Purkinje cell (primary cell): ENCODE measurements around the gene HDLBP. TPM values are rescaled to one million over a fixed set of nuclear protein-coding genes. Genes with fewer than 3 reads are reported as not detected.

ENCODE experiments used
- polyA plus RNA-seq: library from polyadenylated mRNA; unstranded; fragments of >200 nt; fragmentation: Nextera tagmentation; gene quantifications from 2 replicates; pipeline ENCODE4 v1.2.1, GENCODE V29; 2014

HDLBP gene, protein sequence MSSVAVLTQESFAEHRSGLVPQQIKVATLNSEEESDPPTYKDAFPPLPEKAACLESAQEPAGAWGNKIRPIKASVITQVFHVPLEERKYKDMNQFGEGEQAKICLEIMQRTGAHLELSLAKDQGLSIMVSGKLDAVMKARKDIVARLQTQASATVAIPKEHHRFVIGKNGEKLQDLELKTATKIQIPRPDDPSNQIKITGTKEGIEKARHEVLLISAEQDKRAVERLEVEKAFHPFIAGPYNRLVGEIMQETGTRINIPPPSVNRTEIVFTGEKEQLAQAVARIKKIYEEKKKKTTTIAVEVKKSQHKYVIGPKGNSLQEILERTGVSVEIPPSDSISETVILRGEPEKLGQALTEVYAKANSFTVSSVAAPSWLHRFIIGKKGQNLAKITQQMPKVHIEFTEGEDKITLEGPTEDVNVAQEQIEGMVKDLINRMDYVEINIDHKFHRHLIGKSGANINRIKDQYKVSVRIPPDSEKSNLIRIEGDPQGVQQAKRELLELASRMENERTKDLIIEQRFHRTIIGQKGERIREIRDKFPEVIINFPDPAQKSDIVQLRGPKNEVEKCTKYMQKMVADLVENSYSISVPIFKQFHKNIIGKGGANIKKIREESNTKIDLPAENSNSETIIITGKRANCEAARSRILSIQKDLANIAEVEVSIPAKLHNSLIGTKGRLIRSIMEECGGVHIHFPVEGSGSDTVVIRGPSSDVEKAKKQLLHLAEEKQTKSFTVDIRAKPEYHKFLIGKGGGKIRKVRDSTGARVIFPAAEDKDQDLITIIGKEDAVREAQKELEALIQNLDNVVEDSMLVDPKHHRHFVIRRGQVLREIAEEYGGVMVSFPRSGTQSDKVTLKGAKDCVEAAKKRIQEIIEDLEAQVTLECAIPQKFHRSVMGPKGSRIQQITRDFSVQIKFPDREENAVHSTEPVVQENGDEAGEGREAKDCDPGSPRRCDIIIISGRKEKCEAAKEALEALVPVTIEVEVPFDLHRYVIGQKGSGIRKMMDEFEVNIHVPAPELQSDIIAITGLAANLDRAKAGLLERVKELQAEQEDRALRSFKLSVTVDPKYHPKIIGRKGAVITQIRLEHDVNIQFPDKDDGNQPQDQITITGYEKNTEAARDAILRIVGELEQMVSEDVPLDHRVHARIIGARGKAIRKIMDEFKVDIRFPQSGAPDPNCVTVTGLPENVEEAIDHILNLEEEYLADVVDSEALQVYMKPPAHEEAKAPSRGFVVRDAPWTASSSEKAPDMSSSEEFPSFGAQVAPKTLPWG (N-terminal part only)
- 222 and 282 TPM in 2 replicates for polyA plus RNA-seq

DNA sequence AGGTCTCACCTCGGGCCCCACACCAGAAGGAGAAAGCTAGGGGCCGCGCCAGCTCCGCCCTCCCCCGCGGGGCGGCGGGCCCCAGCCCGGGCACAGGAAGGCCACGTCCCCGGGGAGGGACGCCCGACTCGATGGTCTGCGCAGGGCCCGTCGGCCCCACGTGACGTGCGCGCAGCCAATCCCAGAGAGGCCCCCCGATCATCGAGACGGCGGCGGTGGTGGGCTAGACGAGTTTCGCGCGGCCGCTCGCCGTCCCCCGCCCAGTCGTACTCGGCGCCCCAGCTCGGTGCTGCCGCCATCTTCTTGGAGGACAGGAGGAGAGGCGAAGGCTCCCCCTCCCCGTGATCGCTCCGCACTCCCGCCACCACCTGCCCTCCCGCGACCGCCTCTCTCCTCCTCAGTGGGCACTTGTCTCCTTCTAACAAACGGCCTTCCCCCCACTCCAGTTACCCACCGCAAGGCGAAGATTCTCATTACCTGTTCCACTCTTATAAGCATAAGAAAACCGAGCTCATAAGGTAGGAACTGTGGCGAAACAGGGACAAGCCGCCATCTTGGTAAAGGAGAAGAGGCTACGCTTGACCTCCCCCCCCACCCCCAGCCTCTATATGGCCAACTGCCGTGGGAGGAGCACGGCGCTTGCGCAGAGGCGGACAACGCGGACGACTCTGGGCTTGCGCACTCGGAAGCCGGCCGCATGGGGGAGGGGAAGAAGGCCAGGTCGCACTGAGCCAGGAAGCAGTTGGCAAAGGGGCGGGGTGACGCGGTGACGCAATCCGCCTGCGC, at the start of gene HDLBP:
HDLBP (minus strand) TSS at position 580 of the 786 bp plus-strand sequence. CDS start 48,803 bp downstream, outside the sequence.

GRCh38 chr2:241355983-241356870, 40.8 kb upstream of the HDLBP start, which contains the start of gene FARP2:
TSS of gene FARP2 (plus strand) at chr2:241356285. CDS start at chr2:241373108, 16,823 bp downstream.

DNA sequence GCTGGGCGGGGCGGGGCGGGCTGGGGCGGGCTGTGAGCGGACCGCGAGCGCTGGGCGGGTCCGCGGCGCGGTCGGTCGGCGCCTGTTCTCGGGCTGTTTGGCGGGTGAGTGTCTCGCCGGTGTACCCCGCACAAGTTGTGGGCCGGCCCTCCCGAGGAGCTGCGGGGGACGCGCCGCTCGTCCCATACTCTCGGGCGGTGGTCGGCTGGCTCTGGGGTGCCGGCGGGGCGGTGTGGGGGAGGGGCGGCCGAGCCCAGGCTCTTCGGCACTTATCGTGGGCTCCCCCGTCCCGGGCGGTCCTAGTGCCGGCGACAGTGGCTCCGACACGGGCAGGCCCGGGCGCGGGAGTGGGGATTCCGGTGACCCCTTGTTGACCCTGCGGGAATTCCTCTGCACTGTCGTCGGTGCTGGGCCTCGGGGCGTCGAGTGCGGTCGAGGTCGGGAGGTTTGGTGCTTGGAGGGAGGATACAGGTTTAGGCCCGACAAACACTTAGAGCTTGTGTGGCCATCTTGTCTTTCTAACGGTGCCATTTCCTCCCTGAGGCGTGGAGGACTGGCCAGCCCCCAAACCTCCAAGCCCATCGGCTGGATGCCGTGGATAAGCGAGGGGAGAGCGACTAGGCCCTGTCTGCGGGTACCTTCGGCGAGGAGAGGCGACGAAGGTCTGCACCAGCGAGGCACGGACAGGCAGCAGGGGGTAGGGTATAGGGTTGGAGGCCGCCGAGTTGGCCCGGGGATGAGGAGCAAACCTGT, 583 bp upstream of the HDLBP start, which contains the start of gene SEPTIN2:
SEPTIN2 (plus strand) TSS at position 47 of the 753 bp plus-strand sequence. CDS start 8,308 bp downstream, outside the sequence.

DNA sequence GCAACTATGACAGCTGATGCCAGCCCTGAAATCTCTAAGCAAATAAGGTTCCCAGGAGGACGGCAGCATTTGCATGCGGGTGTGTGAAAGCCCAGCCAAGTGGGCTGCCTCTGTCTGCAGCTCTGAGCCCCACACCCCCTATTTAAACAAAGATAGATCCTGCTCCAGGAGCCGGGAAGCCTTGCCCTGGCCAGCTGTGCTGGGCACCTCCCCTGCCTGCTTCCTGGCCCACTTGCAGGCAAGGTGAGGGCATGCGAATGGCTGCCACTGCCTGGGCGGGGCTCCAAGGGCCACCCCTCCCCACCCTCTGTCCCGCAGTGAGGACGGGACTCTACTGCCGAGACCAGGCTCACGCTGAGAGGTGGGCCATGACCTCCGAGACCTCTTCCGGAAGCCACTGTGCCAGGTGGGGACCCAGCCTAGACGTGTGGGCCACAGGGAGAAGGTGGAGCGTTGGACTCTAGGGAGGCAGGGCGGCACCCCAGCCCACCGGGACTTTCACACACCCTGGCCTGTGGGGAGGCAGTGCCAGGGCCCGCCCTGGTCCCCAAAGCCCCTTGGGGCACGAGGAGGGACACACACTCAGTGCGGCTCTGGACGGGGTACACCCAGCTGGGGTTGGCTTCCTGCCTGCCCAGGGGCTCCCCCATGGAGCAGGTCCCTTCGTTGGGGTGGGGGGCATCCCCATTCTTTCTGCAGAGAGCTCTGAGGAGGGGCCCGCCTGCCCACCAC, 126.9 kb downstream of the HDLBP start, which contains the start of gene ANO7:
ANO7 (plus strand) TSS at position 317 of the 732 bp plus-strand sequence. CDS start 1,387 bp downstream, outside the sequence.

Other genes with a start within 250 kb of the HDLBP start
- 27.1 and 31.8 TPM in 2 replicates for gene MTERF4, start 213.4 kb downstream of the HDLBP start, polyA plus RNA-seq
- 0.38 and 1.3 TPM in 2 replicates for gene PASK, start 166.2 kb downstream of the HDLBP start, polyA plus RNA-seq
- gene PPP1R7, start 165.2 kb downstream of the HDLBP start, polyA plus RNA-seq = 79.9 and 119 TPM in 2 replicates
- not detected in 2 replicates for gene ANO7, start 127.0 kb downstream of the HDLBP start, polyA plus RNA-seq
- 63.0 and 64.3 TPM in 2 replicates for gene SEPTIN2, start 253 bp upstream of the HDLBP start, polyA plus RNA-seq
- gene FARP2, start 40.6 kb upstream of the HDLBP start, polyA plus RNA-seq = 19.8 and 24.0 TPM in 2 replicates
- gene STK25, start 192.9 kb upstream of the HDLBP start, polyA plus RNA-seq = 32.1 and 38.1 TPM in 2 replicates
- gene BOK, start 243.1 kb upstream of the HDLBP start, polyA plus RNA-seq = 1.9 TPM in 1 of 2 replicates, not detected in the other